Memory B cell (primary cell): ENCODE results near the gene SPATA17.

ENCODE experiments used
- ATAC-seq: fragments of 150-1000 bp; cut with Tn5 transposase; 2 replicates; pipeline ENCODE4 v1.10.0; 2021; ENCODE audit warnings: low read depth, mild to moderate bottlenecking, moderate library complexity
- DNase-seq, 2 donors: peaks; one replicate each; pipeline ENCODE4 v3.0.0; 2022; ENCODE audit warnings: low spot score in 2 of 2
- H3K27ac Mint-ChIP-seq: one replicate; pipeline ENCODE4 v1.8.0; 2022; ENCODE audit warnings: mild to moderate bottlenecking, moderate library complexity, mixed read lengths
- H3K27me3 Mint-ChIP-seq: one replicate; pipeline ENCODE4 v1.8.0; 2022; ENCODE audit warnings: mixed read lengths
- H3K36me3 Mint-ChIP-seq: one replicate; pipeline ENCODE4 v1.8.0; 2022; ENCODE audit warnings: mild to moderate bottlenecking, mixed read lengths
- H3K4me1 Mint-ChIP-seq: one replicate; pipeline ENCODE4 v1.8.0; 2022; ENCODE audit warnings: mixed read lengths
- H3K4me3 Mint-ChIP-seq: one replicate; pipeline ENCODE4 v1.8.0; 2022; ENCODE audit warnings: mild to moderate bottlenecking, moderate library complexity, mixed read lengths
- H3K9me3 Mint-ChIP-seq: one replicate; pipeline ENCODE4 v1.8.0; 2022; ENCODE audit warnings: mixed read lengths

SPATA17 gene

GRCh38 chr1:217717959-217718358, 86.8 kb downstream of the SPATA17 start:
- ATAC-seq (no peak), DNase-seq (no peak)

DNA sequence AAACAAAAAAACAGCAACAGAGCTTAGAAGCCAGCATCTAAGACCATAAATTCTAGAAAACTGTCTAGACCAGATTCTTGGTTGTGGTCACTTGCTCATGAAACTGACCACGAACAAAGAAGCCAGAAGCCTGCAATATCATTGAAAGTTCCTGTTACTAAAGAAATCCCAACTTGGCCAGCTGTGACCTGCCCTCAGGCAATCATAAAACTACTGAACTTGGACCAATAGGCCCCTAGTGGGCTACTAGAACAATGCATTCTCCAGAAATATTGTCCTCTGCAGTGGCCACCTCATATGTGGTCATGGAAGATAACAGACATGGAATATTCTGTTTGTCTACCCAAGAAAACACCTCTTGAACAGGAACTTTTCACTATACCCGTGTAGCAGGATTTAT, 87.7 kb downstream of the SPATA17 start:
- DNase-seq (no peak), ATAC-seq (no peak)
- Mint-ChIP-seq H3K27ac (no peak overlapping the region), H3K4me1 (no peaks in the 10 kb centered on the region), H3K9me3 (no peaks in the 10 kb centered on the region), H3K27me3 (no peaks in the 10 kb centered on the region), H3K4me3 (no peak overlapping the region), H3K36me3 (no peaks in the 10 kb centered on the region)

More at GRCh38 chr1:217717959-217718358, 86.8 kb downstream of the SPATA17 start:
- no peak overlapping the region for H3K27ac Mint-ChIP-seq
- H3K36me3 Mint-ChIP-seq, result no peaks in the 10 kb centered on the region
- H3K9me3 Mint-ChIP-seq, result no peaks in the 10 kb centered on the region
- H3K27me3 Mint-ChIP-seq, result no peaks in the 10 kb centered on the region
- H3K4me3 Mint-ChIP-seq, result no peak overlapping the region
- no peaks in the 10 kb centered on the region for H3K4me1 Mint-ChIP-seq

- no peaks in the 10 kb centered on the region for H3K27me3 Mint-ChIP-seq
- H3K9me3 Mint-ChIP-seq, result no peaks in the 10 kb centered on the region
- H3K4me1 Mint-ChIP-seq, result no peaks in the 10 kb centered on the region
- no peak for ATAC-seq
- no peak overlapping the region for H3K27ac Mint-ChIP-seq
- H3K36me3 Mint-ChIP-seq, result no peaks in the 10 kb centered on the region
- no peak overlapping the region for H3K4me3 Mint-ChIP-seq
- no peak for DNase-seq
Measured at GRCh38 chr1:217721692-217722091, 90.5 kb downstream of the SPATA17 start.

DNA sequence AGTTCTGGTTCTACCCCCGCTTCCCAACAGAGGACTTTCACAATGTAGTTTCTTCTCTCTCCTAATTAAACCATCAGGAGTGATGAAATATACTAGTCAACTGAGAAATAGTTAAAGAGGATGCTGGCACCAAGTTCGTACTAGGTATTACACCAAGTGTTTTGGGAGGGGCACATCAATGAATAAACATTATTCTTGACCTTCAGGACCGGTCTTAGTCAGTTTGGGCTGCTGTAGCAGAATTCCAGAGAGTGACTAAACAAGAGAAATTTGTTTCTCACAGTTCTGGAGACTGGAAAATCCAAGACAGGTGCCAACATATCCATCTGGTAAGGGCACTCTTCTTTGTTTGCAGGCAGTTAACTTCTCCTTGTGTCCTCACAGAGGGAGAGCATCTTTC, 103.8 kb downstream of the SPATA17 start:
- H3K9me3 Mint-ChIP-seq, result no peaks in the 10 kb centered on the region
- no peaks in the 10 kb centered on the region for H3K27me3 Mint-ChIP-seq
- no peaks in the 10 kb centered on the region for H3K36me3 Mint-ChIP-seq
- no peak overlapping the region for H3K4me3 Mint-ChIP-seq
- H3K27ac Mint-ChIP-seq, result no peak overlapping the region
- no peak for ATAC-seq
- no peak for DNase-seq
- H3K4me1 Mint-ChIP-seq, result no peaks in the 10 kb centered on the region

- DNase-seq (no peak), ATAC-seq (no peak)
- Mint-ChIP-seq H3K27me3 (no peaks in the 10 kb centered on the region), H3K9me3 (no peaks in the 10 kb centered on the region), H3K4me1 (no peaks in the 10 kb centered on the region), H3K4me3 (no peak overlapping the region), H3K27ac (no peak overlapping the region), H3K36me3 (no peaks in the 10 kb centered on the region)
Measured at GRCh38 chr1:217747156-217747769, 116.1 kb downstream of the SPATA17 start.

GRCh38 chr1:217769768-217770167, 138.6 kb downstream of the SPATA17 start:
- H3K4me1 Mint-ChIP-seq, result no peaks in the 10 kb centered on the region
- ATAC-seq (no peak), DNase-seq (no peak)
- H3K9me3 Mint-ChIP-seq, result no peaks in the 10 kb centered on the region
- no peaks in the 10 kb centered on the region for H3K36me3 Mint-ChIP-seq
- no peak overlapping the region for H3K4me3 Mint-ChIP-seq
- no peak overlapping the region for H3K27ac Mint-ChIP-seq
- H3K27me3 Mint-ChIP-seq, result peaks cover 2% of the 10 kb centered on the region

- no peak for ATAC-seq
- H3K27me3 Mint-ChIP-seq, result peaks cover 2% of the 10 kb centered on the region
- H3K9me3 Mint-ChIP-seq, result no peaks in the 10 kb centered on the region
- no peak for DNase-seq
- H3K4me1 Mint-ChIP-seq, result no peaks in the 10 kb centered on the region
- H3K27ac Mint-ChIP-seq, result no peak overlapping the region
- H3K36me3 Mint-ChIP-seq, result no peaks in the 10 kb centered on the region
- no peak overlapping the region for H3K4me3 Mint-ChIP-seq
Measured at GRCh38 chr1:217770918-217771317, 139.8 kb downstream of the SPATA17 start.

GRCh38 chr1:217776693-217777092, 145.5 kb downstream of the SPATA17 start:
- H3K27ac Mint-ChIP-seq, result no peak overlapping the region
- peaks cover 2% of the 10 kb centered on the region for H3K27me3 Mint-ChIP-seq
- ATAC-seq (no peak), DNase-seq (no peak)
- no peak overlapping the region for H3K4me3 Mint-ChIP-seq
- H3K9me3 Mint-ChIP-seq, result peaks cover 2% of the 10 kb centered on the region
- H3K36me3 Mint-ChIP-seq, result no peaks in the 10 kb centered on the region
- H3K4me1 Mint-ChIP-seq, result no peaks in the 10 kb centered on the region

DNA sequence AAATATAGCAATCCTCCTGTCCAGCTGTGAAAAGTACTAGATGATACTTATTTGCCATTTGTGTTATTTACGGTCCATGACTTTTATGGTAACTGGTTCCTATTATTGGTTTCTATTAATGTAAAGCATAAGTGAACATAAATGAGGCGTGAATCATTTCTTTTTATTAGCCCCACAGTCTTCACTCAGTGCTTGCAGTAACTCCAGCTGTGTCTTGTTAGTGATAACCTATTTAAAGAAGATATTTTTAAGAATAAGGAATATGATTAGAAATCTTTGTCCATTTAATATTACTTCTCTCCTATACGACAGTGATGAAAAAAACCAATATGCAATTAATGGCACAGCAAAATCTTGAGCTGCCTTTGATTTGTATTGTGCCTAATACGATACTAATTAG, 149.9 kb downstream of the SPATA17 start:
- H3K4me1 Mint-ChIP-seq, result no peaks in the 10 kb centered on the region
- H3K36me3 Mint-ChIP-seq, result no peaks in the 10 kb centered on the region
- no peak for DNase-seq
- ATAC-seq, result no peak
- H3K4me3 Mint-ChIP-seq, result no peak overlapping the region
- H3K27me3 Mint-ChIP-seq, result no peaks in the 10 kb centered on the region
- H3K27ac Mint-ChIP-seq, result no peak overlapping the region
- peaks cover 6% of the 10 kb centered on the region for H3K9me3 Mint-ChIP-seq

DNA sequence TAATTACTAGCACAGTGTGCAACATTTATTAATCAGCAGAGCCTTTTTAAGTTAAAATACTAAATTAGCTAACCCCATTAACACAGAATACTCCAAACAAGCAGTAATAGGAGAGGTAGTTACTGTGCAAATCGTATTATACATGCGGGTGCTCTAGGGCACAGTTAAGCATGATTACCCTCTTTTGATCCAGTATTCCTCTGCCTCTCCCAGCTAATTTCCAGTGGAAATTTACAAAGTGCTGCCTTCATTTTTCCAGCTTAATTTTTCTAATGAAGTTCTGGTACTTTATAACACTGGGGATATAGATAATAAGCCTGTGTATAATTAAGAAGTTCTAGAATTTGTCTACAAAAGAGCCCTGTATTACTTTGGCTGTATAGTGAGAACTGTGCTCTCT, 159.9 kb downstream of the SPATA17 start:
- ATAC-seq, result no peak
- no peak overlapping the region for H3K4me3 Mint-ChIP-seq
- H3K27me3 Mint-ChIP-seq, result no peaks in the 10 kb centered on the region
- H3K27ac Mint-ChIP-seq, result no peak overlapping the region
- H3K4me1 Mint-ChIP-seq, result no peaks in the 10 kb centered on the region
- DNase-seq, result no peak
- H3K9me3 Mint-ChIP-seq, result peaks cover 2% of the 10 kb centered on the region
- H3K36me3 Mint-ChIP-seq, result no peaks in the 10 kb centered on the region

DNA sequence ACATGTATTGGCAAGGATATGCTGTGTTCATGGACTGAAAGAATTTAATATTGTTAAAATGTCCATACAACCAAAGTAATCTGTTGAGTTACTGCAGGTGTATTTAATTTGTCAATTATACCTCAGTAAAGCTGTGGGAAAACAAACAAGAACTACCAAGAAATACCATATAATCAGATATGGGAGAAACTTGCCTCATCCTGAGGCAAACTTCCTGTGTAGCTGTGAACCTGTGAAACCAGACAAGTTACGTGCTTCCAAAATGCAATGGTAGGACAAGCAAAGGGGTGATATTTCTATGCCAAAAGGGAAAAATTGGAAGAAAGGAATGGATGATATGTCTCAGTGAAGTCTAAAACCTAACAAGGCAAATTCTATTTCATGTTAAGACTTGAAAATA, 174.6 kb downstream of the SPATA17 start:
- Mint-ChIP-seq H3K27me3 (no peaks in the 10 kb centered on the region), H3K27ac (no peak overlapping the region), H3K36me3 (no peaks in the 10 kb centered on the region), H3K4me3 (no peak overlapping the region), H3K9me3 (peaks cover 2% of the 10 kb centered on the region), H3K4me1 (no peaks in the 10 kb centered on the region)
- no peak for ATAC-seq
- no peak for DNase-seq

GRCh38 chr1:217812175-217812574, 181.0 kb downstream of the SPATA17 start:
- Mint-ChIP-seq H3K27me3 (no peaks in the 10 kb centered on the region), H3K36me3 (no peaks in the 10 kb centered on the region), H3K4me3 (no peak overlapping the region), H3K9me3 (peaks cover 4% of the 10 kb centered on the region), H3K4me1 (no peaks in the 10 kb centered on the region), H3K27ac (no peak overlapping the region)
- ATAC-seq, result no peak
- DNase-seq, result no peak

GRCh38 chr1:217813031-217813430, 181.9 kb downstream of the SPATA17 start:
- H3K27ac Mint-ChIP-seq, result no peak overlapping the region
- DNase-seq (no peak), ATAC-seq (no peak)
- no peaks in the 10 kb centered on the region for H3K4me1 Mint-ChIP-seq
- no peaks in the 10 kb centered on the region for H3K36me3 Mint-ChIP-seq
- no peaks in the 10 kb centered on the region for H3K27me3 Mint-ChIP-seq
- H3K4me3 Mint-ChIP-seq, result no peak overlapping the region
- peaks cover 4% of the 10 kb centered on the region for H3K9me3 Mint-ChIP-seq

GRCh38 chr1:217837691-217838090, 206.5 kb downstream of the SPATA17 start:
- no peak overlapping the region for H3K27ac Mint-ChIP-seq
- H3K4me1 Mint-ChIP-seq, result no peaks in the 10 kb centered on the region
- DNase-seq (no peak), ATAC-seq (no peak)
- no peaks in the 10 kb centered on the region for H3K36me3 Mint-ChIP-seq
- H3K9me3 Mint-ChIP-seq, result no peaks in the 10 kb centered on the region
- no peaks in the 10 kb centered on the region for H3K27me3 Mint-ChIP-seq
- no peak overlapping the region for H3K4me3 Mint-ChIP-seq

DNA sequence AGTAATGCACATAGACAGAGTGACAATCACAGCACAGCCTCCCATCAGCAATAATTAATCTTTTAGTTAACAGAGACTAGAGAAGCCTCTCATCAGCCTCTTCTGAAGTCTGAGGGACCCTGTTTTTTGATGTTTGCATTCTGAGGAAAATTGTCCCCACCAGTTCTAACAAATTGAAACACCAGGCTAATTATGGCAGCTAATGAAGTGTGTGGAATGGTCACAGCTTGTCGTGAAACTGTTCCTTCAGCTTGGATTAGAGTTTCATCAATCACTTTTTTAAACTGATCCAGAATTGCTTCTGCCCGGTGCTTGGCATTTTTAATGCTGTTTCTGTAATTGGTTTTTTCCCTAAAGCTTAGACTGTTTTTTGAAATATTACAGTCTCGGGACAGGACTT, 208.0 kb downstream of the SPATA17 start:
- H3K27ac Mint-ChIP-seq, result no peak overlapping the region
- no peaks in the 10 kb centered on the region for H3K4me1 Mint-ChIP-seq
- no peaks in the 10 kb centered on the region for H3K27me3 Mint-ChIP-seq
- no peaks in the 10 kb centered on the region for H3K9me3 Mint-ChIP-seq
- no peaks in the 10 kb centered on the region for H3K36me3 Mint-ChIP-seq
- DNase-seq (no peak), ATAC-seq (no peak)
- no peak overlapping the region for H3K4me3 Mint-ChIP-seq
